Measurements from ENCODE around the gene ATP5IF1. TPM values are rescaled to one million over a fixed set of nuclear protein-coding genes. Genes with fewer than 3 reads are reported as not detected.
A peak's percentile ranks its signal among the peaks of the same experiment; 100 is the strongest.

Gene ATP5IF1
- total RNA-seq, 1 donor from 2014 or later, result 87.2 TPM

GRCh38 chr1:28265577-28265976 lies 29.7 kb downstream of the ATP5IF1 start:
- no peaks in the 10 kb centered on the region for H3K9me3 ChIP-seq
- H3K27ac ChIP-seq, result no peak overlapping the region
- H3K4me3 ChIP-seq, result no peak overlapping the region
- peaks cover 34% of the 10 kb centered on the region for H3K4me1 ChIP-seq
- H3K27me3 ChIP-seq, result no peaks in the 10 kb centered on the region
- TF ChIP-seq CTCF (IDR thresholded peaks at IDR 0.05), result no peak
- DNase-seq, result no peak
- no peak for ATAC-seq
- H3K36me3 ChIP-seq, result peaks cover 9% of the 10 kb centered on the region
- intact Hi-C loops (cut with DNase I), result no loop called here

GRCh38 chr1:28266920-28267322 lies 31.0 kb downstream of the ATP5IF1 start:
- intact Hi-C loops (cut with DNase I), result no loop called here
- H3K4me1 ChIP-seq, result peaks cover 22% of the 10 kb centered on the region
- no peaks in the 10 kb centered on the region for H3K9me3 ChIP-seq
- DNase-seq (no peak), ATAC-seq (peak; percentile 22)
- no peak overlapping the region for H3K4me3 ChIP-seq
- H3K27ac ChIP-seq, result no peak overlapping the region
- no peak for TF ChIP-seq CTCF (IDR thresholded peaks at IDR 0.05)
- H3K36me3 ChIP-seq, result peaks cover 22% of the 10 kb centered on the region
- no peaks in the 10 kb centered on the region for H3K27me3 ChIP-seq

- DNase-seq, result no peak
- no peaks in the 10 kb centered on the region for H3K27me3 ChIP-seq
- no peak for TF ChIP-seq CTCF (IDR thresholded peaks at IDR 0.05)
- H3K36me3 ChIP-seq, result peaks cover 29% of the 10 kb centered on the region
- intact Hi-C loops (cut with DNase I), result no loop called here
- H3K27ac ChIP-seq, result no peak overlapping the region
- no peak overlapping the region for H3K4me3 ChIP-seq
- ATAC-seq, result no peak
- no peaks in the 10 kb centered on the region for H3K9me3 ChIP-seq
- peaks cover 15% of the 10 kb centered on the region for H3K4me1 ChIP-seq
Observed at GRCh38 chr1:28267633-28268032, 31.7 kb downstream of the ATP5IF1 start.

GRCh38 chr1:28269529-28269928 lies 33.6 kb downstream of the ATP5IF1 start:
- Histone ChIP-seq H3K27me3 (no peaks in the 10 kb centered on the region), H3K4me3 (no peak overlapping the region), H3K27ac (no peak overlapping the region), H3K4me1 (peaks cover 6% of the 10 kb centered on the region), H3K36me3 (peaks cover 48% of the 10 kb centered on the region), H3K9me3 (no peaks in the 10 kb centered on the region)
- ATAC-seq (no peak), DNase-seq (no peak)
- no peak for TF ChIP-seq CTCF (IDR thresholded peaks at IDR 0.05)
- intact Hi-C loops (cut with DNase I), result no loop called here

GRCh38 chr1:28272215-28272852 lies 36.4 kb downstream of the ATP5IF1 start:
- no peak for TF ChIP-seq CTCF (IDR thresholded peaks at IDR 0.05)
- Histone ChIP-seq H3K27ac (no peak overlapping the region), H3K27me3 (no peaks in the 10 kb centered on the region), H3K36me3 (peaks cover 75% of the 10 kb centered on the region), H3K4me1 (peaks cover 3% of the 10 kb centered on the region), H3K9me3 (no peaks in the 10 kb centered on the region), H3K4me3 (no peak overlapping the region)
- no peak for DNase-seq
- ATAC-seq, result no peak
- intact Hi-C loops (cut with DNase I), result no loop called here

Measured in upper lobe of right lung (tissue), 1 donor.